HCT116 (cell line): ENCODE results near the gene LRCH1. TPM values are rescaled to one million over a fixed set of nuclear protein-coding genes. Genes with fewer than 3 reads are reported as not detected.

Source experiments
- ATAC-seq: fragments of 200-7000 bp; cut with Tn5 transposase; 2 replicates; pipeline ENCODE4 v1.9.1; 2020; ENCODE audit warnings: mild to moderate bottlenecking, moderate library complexity
- BruUV-seq: library from RNA; stranded (reverse); fragments of 400-500 nt; replicated peaks from 2 replicates; lab custom pipeline; 2021; lab: Mats Ljungman, UMichigan
- CTCF ChIA-PET: fragments of 300-600 bp; sonication (Branson Sonifier 250); formaldehyde crosslinking; loops from one replicate; lab custom pipeline; 2021; ENCODE audit warnings: antibody characterized with exemption; lab: Charles Lee
- POLR2A ChIA-PET: fragments of 300-600, 350-600 bp; sonication (Branson Sonifier 250); formaldehyde crosslinking; loops from one replicate; lab custom pipeline; 2021; ENCODE audit warnings: antibody characterized with exemption; lab: Charles Lee
- RAD21 ChIA-PET, 2 experiments: fragments of 300-600 bp; sonication (Branson Sonifier 250); formaldehyde crosslinking; loops; one replicate each; lab custom pipeline; 2023; ENCODE audit warnings: low total read pairs in 2 of 2; ENCODE audit not compliant: uncharacterized antibody in 2 of 2, unreplicated experiment in 2 of 2, low non-redundant PET in 1 of 2; lab: Charles Lee
- DNase-seq: peaks from one replicate; pipeline ENCODE4 v3.0.0-alpha.2; 2010; ENCODE audit warnings: low read depth, low spot score
- H2AFZ ChIP-seq: fragments of 200-600 bp; shearing (Covaris generic), sonication (generic); 2 replicates; pipeline ENCODE4 v1.6.1; 2017; ENCODE audit warnings: low read depth, mixed run types, mixed read lengths, antibody characterized with exemption, low read length; ENCODE audit not compliant: poor library complexity, severe bottlenecking
- H3K27ac ChIP-seq: 2 replicates; pipeline ENCODE4 v1.5.1; 2012; ENCODE audit warnings: low read depth, low read length
- H3K27me3 ChIP-seq: fragments of 200-600 bp; sonication (generic); 2 replicates; pipeline ENCODE4 v1.6.1; 2016; ENCODE audit warnings: mixed run types, low read length, mixed read lengths; ENCODE audit not compliant: insufficient read depth
- H3K36me3 ChIP-seq, 2 experiments: fragments of 200-500 bp in 1 of 2; fragments of 200-600 bp in 1 of 2; sonication (Bioruptor generic) in 1 of 2; sonication (generic) in 1 of 2; 2 replicates each; pipeline versions ENCODE4 v1.5.1 to v1.6.1; 2014 to 2016; ENCODE audit warnings: low read length in 2 of 2, inconsistent platforms in 1 of 2, mixed read lengths in 1 of 2, mixed run types in 1 of 2; ENCODE audit not compliant: insufficient read depth in 2 of 2, control insufficient read depth in 1 of 2
- H3K4me1 ChIP-seq, 2 experiments: fragments of 200-600 bp in 1 of 2; sonication (generic) in 1 of 2; 2 replicates each; pipeline versions ENCODE4 v1.5.1 to v1.6.1; 2012 to 2017; ENCODE audit warnings: low read length in 2 of 2, inconsistent platforms in 1 of 2, mild to moderate bottlenecking in 1 of 2, mixed read lengths in 1 of 2, mixed run types in 1 of 2, moderate library complexity in 1 of 2; ENCODE audit not compliant: insufficient read depth in 2 of 2, control insufficient read depth in 1 of 2
- H3K4me2 ChIP-seq: fragments of 200-600 bp; sonication (generic); 2 replicates; pipeline ENCODE4 v1.6.1; 2017; ENCODE audit warnings: mixed run types, low read length, mixed read lengths
- H3K4me3 ChIP-seq, 2 experiments: fragments of 200-600 bp in 1 of 2; sonication (generic) in 1 of 2; replicated peaks in 1 of 2; 2 replicates each; pipeline ENCODE4 v1.5.1; 2011 to 2016; ENCODE audit warnings: low read length in 2 of 2, control low read depth in 1 of 2, low read depth in 1 of 2, mild to moderate bottlenecking in 1 of 2, mixed read lengths in 1 of 2, mixed run types in 1 of 2
- H3K79me2 ChIP-seq: fragments of 200-600 bp; sonication (generic); 2 replicates; pipeline ENCODE4 v1.6.1; 2017; ENCODE audit warnings: mild to moderate bottlenecking, mixed run types, low read length, moderate library complexity, mixed read lengths; ENCODE audit not compliant: insufficient read depth
- H3K9ac ChIP-seq: fragments of 200-600 bp; sonication (generic); 2 replicates; pipeline ENCODE4 v1.6.1; 2016; ENCODE audit warnings: low read length, mixed read lengths
- H3K9me2 ChIP-seq: fragments of 200-600 bp; sonication (generic), shearing (Covaris generic); 2 replicates; pipeline ENCODE4 v1.6.1; 2017; ENCODE audit warnings: mixed run types, mild to moderate bottlenecking, moderate library complexity; ENCODE audit not compliant: insufficient read depth
- H3K9me3 ChIP-seq, 2 experiments: fragments of 200-500 bp in 1 of 2; fragments of 200-600 bp in 1 of 2; sonication (Bioruptor generic) in 1 of 2; sonication (generic) in 1 of 2; 2 replicates each; pipeline ENCODE4 v1.6.1; 2014 to 2017; ENCODE audit warnings: low read length in 2 of 2, mixed read lengths in 2 of 2, inconsistent platforms in 1 of 2, low read depth in 1 of 2, mild to moderate bottlenecking in 1 of 2, mixed run types in 1 of 2, moderate library complexity in 1 of 2; ENCODE audit not compliant: control insufficient read depth in 1 of 2, insufficient read depth in 1 of 2
- H4K20me1 ChIP-seq: fragments of 200-600 bp; sonication (generic), shearing (Covaris generic); 2 replicates; pipeline ENCODE4 v1.6.1; 2017; ENCODE audit warnings: mixed run types, mild to moderate bottlenecking, moderate library complexity; ENCODE audit not compliant: insufficient read depth
- CBX3 ChIP-seq: IDR thresholded peaks from 2 replicates; pipeline ENCODE4 v1.6.1; 2012; ENCODE audit warnings: low read depth
- CEBPB ChIP-seq: IDR thresholded peaks from 2 replicates; pipeline ENCODE4 v1.6.1; 2012; ENCODE audit warnings: low read depth
- EGR1 ChIP-seq: IDR thresholded peaks from 2 replicates; pipeline ENCODE4 v1.6.1; 2012; ENCODE audit warnings: low read depth
- FOSL1 ChIP-seq: IDR thresholded peaks from 2 replicates; pipeline ENCODE4 v1.6.1; 2012; ENCODE audit warnings: low read depth
- POLR2A ChIP-seq: IDR thresholded peaks from 2 replicates; pipeline ENCODE4 v1.7.0; 2011; ENCODE audit warnings: borderline replicate concordance; ENCODE audit not compliant: insufficient read depth, insufficient read length; ENCODE audit errors: extremely low read depth
- TCF7L2 ChIP-seq: IDR thresholded peaks from 2 replicates; pipeline ENCODE4 v1.7.0; 2011; ENCODE audit warnings: borderline replicate concordance, inconsistent platforms; ENCODE audit not compliant: insufficient read depth, insufficient read length; ENCODE audit errors: extremely low read depth
- ZFX ChIP-seq: fragments of 450-650 bp; IDR thresholded peaks from 2 replicates; pipeline ENCODE4 v1.6.1; 2017
- ZNF274 ChIP-seq: fragments of 200-500 bp; sonication (Bioruptor generic); IDR thresholded peaks from 2 replicates; pipeline ENCODE4 v1.6.1; 2014; ENCODE audit warnings: mild to moderate bottlenecking, low read depth, low read length, inconsistent platforms
- intact Hi-C: fragments of 100-400 bp; cut with micrococcal nuclease; formaldehyde crosslinking; loops from 2 replicates; pipeline ENCODE4 v1.10.0; 2022
- total RNA-seq: library from RNA; stranded (reverse); gene quantifications from one replicate; pipeline ENCODE4 v1.2.1, GENCODE V29; 2021; ENCODE audit not compliant: unreplicated experiment
- TF ChIP-seq, protein P1 (sequence below), 3 experiments: fragments of 200-600 bp in 1 of 3; sonication (generic) in 1 of 3; IDR thresholded peaks in 2 of 3; conservative IDR thresholded peaks in 1 of 3; 2 replicates each; pipeline ENCODE4 v1.5.1; 2012 to 2017; ENCODE audit warnings: low read depth in 2 of 3, low read length in 2 of 3, antibody characterized with exemption in 1 of 3, borderline replicate concordance in 1 of 3, control low read depth in 1 of 3, mild to moderate bottlenecking in 1 of 3, mixed read lengths in 1 of 3, mixed run types in 1 of 3, moderate library complexity in 1 of 3; ENCODE audit not compliant: insufficient read depth in 1 of 3
- TF ChIP-seq, protein P2 (sequence below): IDR thresholded peaks from 2 replicates; pipeline ENCODE4 v1.6.1; 2011; ENCODE audit warnings: mild to moderate bottlenecking, low read length, moderate library complexity; ENCODE audit not compliant: insufficient replicate concordance; ENCODE audit errors: extremely low read depth

Gene LRCH1
- total RNA-seq, 1 experiment from 2014 or later = 15.6 TPM

DNA sequence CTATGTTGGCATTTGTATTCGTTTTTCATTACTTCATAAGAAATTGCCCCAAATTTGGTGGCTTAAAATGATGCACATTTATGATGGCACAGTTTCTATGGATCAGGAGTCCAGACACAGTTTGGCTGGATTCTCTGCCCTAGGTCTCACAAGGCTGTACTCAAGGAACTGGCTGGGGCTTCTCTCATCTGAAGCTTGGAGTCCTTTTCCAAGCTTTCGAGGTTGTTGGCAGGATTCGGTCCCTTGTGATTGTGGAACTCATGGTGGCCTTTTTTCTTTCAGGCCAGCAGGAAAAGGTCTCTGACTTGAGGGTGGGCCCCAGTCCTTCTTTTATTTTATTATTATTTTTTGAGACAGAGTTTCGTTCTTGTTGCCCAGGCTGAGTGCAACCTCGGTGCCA, 23.8 kb downstream of the LRCH1 start:
- POLR2A ChIA-PET = no interaction called here
- CTCF ChIA-PET = no interaction called here
- no TSS peak for BruUV-seq

More for the DNA sequence above, 23.8 kb downstream of the LRCH1 start:
- RAD21 ChIA-PET = no interaction called here
- Histone ChIP-seq H3K9me2 (no peaks in the 10 kb centered on the region), H4K20me1 (peaks cover 4% of the 10 kb centered on the region; the same call in 1 of the 2 replicates), H3K9me3 (no peaks in the 10 kb centered on the region), H3K9ac (no peak overlapping the region), H3K4me2 (no peak overlapping the region), H3K27me3 (no peaks in the 10 kb centered on the region), H3K4me3 (no peak overlapping the region), H3K4me1 (no peaks in the 10 kb centered on the region), H3K36me3 (no peaks in the 10 kb centered on the region), H3K79me2 (peaks cover 70% of the 10 kb centered on the region), H3K27ac (no peak overlapping the region), H2AFZ (no peak overlapping the region)
- TF ChIP-seq EGR1 = no peak
- TF ChIP-seq CEBPB = no peak
- no peak for TF ChIP-seq POLR2A
- TF ChIP-seq ZFX = no peak
- TF ChIP-seq, protein P1, sequence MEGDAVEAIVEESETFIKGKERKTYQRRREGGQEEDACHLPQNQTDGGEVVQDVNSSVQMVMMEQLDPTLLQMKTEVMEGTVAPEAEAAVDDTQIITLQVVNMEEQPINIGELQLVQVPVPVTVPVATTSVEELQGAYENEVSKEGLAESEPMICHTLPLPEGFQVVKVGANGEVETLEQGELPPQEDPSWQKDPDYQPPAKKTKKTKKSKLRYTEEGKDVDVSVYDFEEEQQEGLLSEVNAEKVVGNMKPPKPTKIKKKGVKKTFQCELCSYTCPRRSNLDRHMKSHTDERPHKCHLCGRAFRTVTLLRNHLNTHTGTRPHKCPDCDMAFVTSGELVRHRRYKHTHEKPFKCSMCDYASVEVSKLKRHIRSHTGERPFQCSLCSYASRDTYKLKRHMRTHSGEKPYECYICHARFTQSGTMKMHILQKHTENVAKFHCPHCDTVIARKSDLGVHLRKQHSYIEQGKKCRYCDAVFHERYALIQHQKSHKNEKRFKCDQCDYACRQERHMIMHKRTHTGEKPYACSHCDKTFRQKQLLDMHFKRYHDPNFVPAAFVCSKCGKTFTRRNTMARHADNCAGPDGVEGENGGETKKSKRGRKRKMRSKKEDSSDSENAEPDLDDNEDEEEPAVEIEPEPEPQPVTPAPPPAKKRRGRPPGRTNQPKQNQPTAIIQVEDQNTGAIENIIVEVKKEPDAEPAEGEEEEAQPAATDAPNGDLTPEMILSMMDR (IDR thresholded peaks at IDR 0.05 in 2 of 3, conservative IDR thresholded peaks at IDR 0.05 in 1 of 3; ENCODE audit: borderline replicate concordance in 1 of 3, insufficient read depth in 1 of 3, low read depth in 2 of 3, low read length in 2 of 3) = no peak
- no peak for TF ChIP-seq ZNF274
- no peak for TF ChIP-seq CBX3
- TF ChIP-seq TCF7L2 = no peak
- TF ChIP-seq FOSL1 = no peak
- TF ChIP-seq, protein P2, sequence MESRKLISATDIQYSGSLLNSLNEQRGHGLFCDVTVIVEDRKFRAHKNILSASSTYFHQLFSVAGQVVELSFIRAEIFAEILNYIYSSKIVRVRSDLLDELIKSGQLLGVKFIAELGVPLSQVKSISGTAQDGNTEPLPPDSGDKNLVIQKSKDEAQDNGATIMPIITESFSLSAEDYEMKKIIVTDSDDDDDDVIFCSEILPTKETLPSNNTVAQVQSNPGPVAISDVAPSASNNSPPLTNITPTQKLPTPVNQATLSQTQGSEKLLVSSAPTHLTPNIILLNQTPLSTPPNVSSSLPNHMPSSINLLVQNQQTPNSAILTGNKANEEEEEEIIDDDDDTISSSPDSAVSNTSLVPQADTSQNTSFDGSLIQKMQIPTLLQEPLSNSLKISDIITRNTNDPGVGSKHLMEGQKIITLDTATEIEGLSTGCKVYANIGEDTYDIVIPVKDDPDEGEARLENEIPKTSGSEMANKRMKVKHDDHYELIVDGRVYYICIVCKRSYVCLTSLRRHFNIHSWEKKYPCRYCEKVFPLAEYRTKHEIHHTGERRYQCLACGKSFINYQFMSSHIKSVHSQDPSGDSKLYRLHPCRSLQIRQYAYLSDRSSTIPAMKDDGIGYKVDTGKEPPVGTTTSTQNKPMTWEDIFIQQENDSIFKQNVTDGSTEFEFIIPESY = no peak
- DNase-seq = no peak
- no peak for ATAC-seq
- intact Hi-C loops = no loop called here
